AG09309 (cell line): Measurements from ENCODE around the gene KMT2B.

ENCODE experiments used
- DNase-seq: peaks from one replicate; pipeline ENCODE4 v3.0.0-alpha.2; 2010; ENCODE audit warnings: low read depth
- H3K4me3 ChIP-seq: 2 replicates; pipeline ENCODE4 v1.5.1; 2011; ENCODE audit warnings: mild to moderate bottlenecking, low read depth, low read length, moderate library complexity; ENCODE audit not compliant: control insufficient read depth
- CTCF ChIP-seq: IDR thresholded peaks from 2 replicates; pipeline ENCODE4 v1.5.1; 2011; ENCODE audit warnings: mild to moderate bottlenecking, low read depth, low read length, inconsistent platforms; ENCODE audit not compliant: insufficient read depth, control insufficient read depth; ENCODE audit errors: missing control alignments

The KMT2B gene

DNA sequence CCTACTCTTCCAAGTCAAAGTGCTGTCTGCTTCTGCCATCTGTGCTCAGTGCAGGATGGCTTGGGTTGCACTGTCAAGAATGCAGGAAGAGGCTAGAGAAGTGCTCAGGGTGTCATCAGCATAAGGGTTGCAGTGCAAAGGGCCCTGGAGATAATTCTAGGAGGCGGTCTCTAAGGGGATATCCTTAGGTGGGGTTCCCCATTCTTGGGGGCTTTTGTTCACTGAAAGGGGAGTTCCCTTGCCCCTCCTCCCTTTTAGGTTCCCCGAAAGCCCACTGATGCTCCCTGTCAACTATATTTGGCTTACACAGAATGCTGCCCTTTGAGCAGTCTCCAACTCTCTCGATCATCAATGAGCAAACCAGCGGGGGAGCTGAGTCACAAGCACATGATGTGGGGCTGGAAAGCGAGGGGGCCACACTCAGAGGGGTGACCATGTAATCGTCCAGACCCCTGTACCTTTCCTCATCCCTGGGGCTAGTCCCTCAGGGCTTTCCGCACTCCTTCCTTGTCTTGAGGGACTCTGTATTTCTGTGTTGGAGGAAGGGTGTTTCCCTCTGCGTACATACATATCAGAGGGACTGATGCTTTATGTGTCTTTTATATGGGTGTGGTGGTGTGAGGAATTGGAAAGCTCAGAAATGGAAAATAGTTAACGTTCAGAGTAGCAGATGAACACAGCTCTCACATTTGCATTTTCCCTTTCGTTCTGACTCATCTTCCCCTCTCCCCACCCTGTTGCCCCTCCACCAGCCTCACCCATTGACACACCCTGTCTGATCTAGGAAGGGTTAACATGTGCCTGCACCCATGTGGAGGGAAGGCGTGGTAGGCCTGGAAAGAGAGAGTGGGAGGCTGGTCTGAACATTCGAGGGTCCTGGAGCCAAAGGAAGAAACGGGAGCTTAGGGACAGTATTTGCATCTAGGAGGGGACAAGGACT is 6.7 kb upstream of the KMT2B start:
- no peak for DNase-seq
- H3K4me3 ChIP-seq: no peak overlapping the region
- no peak for TF ChIP-seq CTCF

GRCh38 chr19:35712567-35713505 is 5.0 kb upstream of the KMT2B start:
- DNase-seq: no peak
- no peak for TF ChIP-seq CTCF
- no peak overlapping the region for H3K4me3 ChIP-seq

DNA sequence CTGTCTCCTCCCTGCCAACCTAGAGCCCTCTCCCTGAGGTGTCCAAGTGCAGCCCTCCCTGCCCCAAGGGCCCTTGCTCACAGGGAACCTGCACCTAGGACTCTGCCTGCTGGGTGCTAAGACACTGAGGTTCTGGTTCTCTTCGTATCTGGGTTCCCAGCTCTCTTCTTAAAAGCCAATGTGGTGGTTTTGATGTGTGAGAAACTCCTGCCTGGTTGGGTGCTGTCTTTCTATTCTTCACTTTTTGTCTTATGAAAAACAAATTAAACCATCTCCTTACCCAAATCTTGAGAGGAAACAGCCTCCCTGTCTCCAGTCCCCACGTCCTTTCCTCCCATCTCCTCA is 4.3 kb upstream of the KMT2B start:
- no peak for TF ChIP-seq CTCF
- H3K4me3 ChIP-seq: no peak overlapping the region
- DNase-seq: no peak

DNA sequence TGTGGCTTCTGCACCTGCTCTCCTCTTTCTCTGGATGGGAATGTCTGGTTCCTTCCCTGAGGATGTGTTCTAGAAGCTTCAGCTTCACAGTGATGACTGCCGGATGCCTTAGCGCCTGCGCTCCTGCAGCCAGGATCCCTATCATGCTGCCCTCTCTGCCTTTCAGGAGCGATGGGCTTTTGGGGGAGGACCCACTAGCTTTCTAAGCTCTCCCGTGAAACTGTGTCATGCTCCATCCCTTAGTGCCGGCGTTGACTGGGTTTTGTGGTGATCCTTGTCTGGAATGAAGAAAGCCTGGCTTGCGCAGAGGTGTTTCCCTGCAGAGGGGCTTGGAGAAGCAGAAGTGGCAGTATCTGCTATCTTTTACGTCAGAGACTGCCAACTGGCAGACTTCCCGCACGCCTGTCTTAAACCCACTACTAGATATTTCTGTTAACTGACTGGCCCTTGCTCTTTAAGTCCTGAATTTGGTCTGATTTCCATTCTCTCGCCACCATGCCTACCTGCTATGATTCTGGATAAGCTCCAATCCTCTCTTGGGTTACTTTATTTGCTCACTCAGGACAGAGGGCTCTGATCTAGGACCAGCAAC is 3.8 kb upstream of the KMT2B start:
- TF ChIP-seq CTCF: no peak
- no peak for DNase-seq
- H3K4me3 ChIP-seq: no peak overlapping the region

DNA sequence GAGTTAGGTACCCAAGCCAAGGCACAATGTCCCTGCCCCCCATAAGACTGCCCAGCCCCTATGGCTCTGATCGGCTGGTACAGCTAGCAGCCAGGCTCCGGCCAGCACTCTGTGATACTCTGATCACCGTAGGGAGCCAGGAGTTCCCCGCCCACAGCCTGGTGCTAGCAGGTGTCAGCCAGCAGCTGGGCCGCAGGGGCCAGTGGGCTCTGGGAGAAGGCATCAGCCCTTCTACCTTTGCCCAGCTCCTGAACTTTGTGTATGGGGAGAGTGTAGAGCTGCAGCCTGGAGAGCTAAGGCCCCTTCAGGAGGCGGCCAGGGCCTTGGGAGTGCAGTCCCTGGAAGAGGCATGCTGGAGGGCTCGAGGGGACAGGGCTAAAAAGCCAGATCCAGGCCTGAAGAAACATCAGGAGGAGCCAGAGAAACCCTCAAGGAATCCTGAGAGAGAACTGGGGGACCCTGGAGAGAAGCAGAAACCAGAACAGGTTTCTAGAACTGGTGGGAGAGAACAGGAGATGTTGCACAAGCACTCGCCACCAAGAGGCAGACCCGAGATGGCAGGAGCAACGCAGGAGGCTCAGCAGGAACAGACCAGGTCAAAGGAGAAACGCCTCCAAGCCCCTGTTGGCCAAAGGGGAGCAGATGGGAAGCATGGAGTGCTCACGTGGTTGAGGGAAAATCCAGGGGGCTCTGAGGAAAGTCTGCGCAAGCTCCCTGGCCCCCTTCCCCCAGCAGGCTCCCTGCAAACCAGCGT is 3.0 kb upstream of the KMT2B start:
- no peak for DNase-seq
- no peak for TF ChIP-seq CTCF
- H3K4me3 ChIP-seq: no peak overlapping the region

DNA sequence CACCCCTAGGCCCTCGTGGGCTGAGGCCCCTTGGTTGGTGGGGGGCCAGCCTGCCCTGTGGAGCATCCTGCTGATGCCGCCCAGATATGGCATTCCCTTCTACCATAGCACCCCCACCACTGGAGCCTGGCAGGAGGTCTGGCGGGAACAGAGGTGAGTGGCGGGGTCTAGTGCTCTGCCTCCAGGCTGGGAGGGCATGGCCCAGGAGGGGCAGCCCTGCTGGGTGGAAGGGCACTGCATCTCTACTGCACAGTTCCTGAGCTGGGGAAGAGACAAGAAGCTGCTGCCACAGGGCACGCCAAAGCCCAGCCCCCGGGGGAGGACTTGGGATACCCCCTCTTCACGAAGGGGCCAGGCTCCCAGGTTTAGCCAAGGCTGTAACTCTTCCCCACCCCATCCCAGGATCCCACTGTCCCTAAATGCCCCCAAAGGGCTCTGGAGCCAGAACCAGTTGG is 2.4 kb upstream of the KMT2B start:
- no peak overlapping the region for H3K4me3 ChIP-seq
- TF ChIP-seq CTCF: no peak

More for the DNA sequence above, 2.4 kb upstream of the KMT2B start:
- DNase-seq: no peak
